HepG2 (cell line): ENCODE measurements around the gene DBNDD1. TPM values are rescaled to one million over a fixed set of nuclear protein-coding genes. Genes with fewer than 3 reads are reported as not detected.
A peak's percentile ranks its signal among the peaks of the same experiment; 100 is the strongest.

ENCODE experiments used
- BRF2 ChIP-seq: sonication (generic); formaldehyde crosslinking; IDR thresholded peaks from 2 replicates; pipeline ENCODE4 v1.8.1; 2022; ENCODE audit warnings: mild to moderate bottlenecking, missing genetic modification reagents
- ELF1 ChIP-seq: sonication (generic); formaldehyde crosslinking; IDR thresholded peaks from 2 replicates; pipeline ENCODE4 v1.4.0; 2020; ENCODE audit warnings: missing genetic modification reagents
- FUBP1 ChIP-seq: sonication (generic); formaldehyde crosslinking; IDR thresholded peaks from 2 replicates; pipeline ENCODE4 v1.5.1; 2020; ENCODE audit warnings: missing genetic modification reagents, mild to moderate bottlenecking, borderline replicate concordance
- HNRNPUL1 ChIP-seq: fragments of 200-400 bp; formaldehyde crosslinking; IDR thresholded peaks from 2 replicates; pipeline ENCODE4 v1.6.1; 2017; ENCODE audit warnings: low read depth, mild to moderate bottlenecking, low read length, moderate library complexity
- JARID2 ChIP-seq: sonication (generic); formaldehyde crosslinking; IDR thresholded peaks from 2 replicates; pipeline ENCODE4 v1.8.1; 2023; ENCODE audit warnings: missing genetic modification reagents, inconsistent platforms; ENCODE audit not compliant: insufficient replicate concordance
- MIXL1 ChIP-seq: IDR thresholded peaks from 2 replicates; pipeline ENCODE4 v1.6.1; 2016
- NCOA1 ChIP-seq: sonication (generic); formaldehyde crosslinking; IDR thresholded peaks from 2 replicates; pipeline ENCODE4 v1.9.0; 2021; ENCODE audit warnings: missing genetic modification reagents
- NR2F2 ChIP-seq: IDR thresholded peaks from 2 replicates; pipeline ENCODE4 v1.6.1; 2012; ENCODE audit warnings: low read depth, inconsistent platforms, borderline replicate concordance
- NR3C1 ChIP-seq: sonication (generic); formaldehyde crosslinking; IDR thresholded peaks from 2 replicates; pipeline ENCODE4 v1.4.0; 2020; ENCODE audit warnings: missing genetic modification reagents
- RCOR2 ChIP-seq: IDR thresholded peaks from 2 replicates; pipeline ENCODE4 v1.6.1; 2016; ENCODE audit warnings: missing biosample characterization, missing genetic modification reagents
- ZC3H4 ChIP-seq: sonication (generic); formaldehyde crosslinking; IDR thresholded peaks from 2 replicates; pipeline ENCODE4 v1.4.0; 2020; ENCODE audit warnings: missing genetic modification reagents, borderline replicate concordance
- ZFX ChIP-seq: sonication (generic); formaldehyde crosslinking; IDR thresholded peaks from 2 replicates; pipeline ENCODE4 v1.4.0; 2020; ENCODE audit warnings: mild to moderate bottlenecking, low read depth, missing genetic modification reagents, moderate library complexity
- ZNF335 ChIP-seq: sonication (generic); formaldehyde crosslinking; IDR thresholded peaks from 2 replicates; pipeline ENCODE4 v1.4.0; 2020; ENCODE audit warnings: missing genetic modification reagents
- ZNF577 ChIP-seq: sonication (generic); formaldehyde crosslinking; IDR thresholded peaks from 2 replicates; pipeline ENCODE4 v1.4.0; 2020; ENCODE audit warnings: mild to moderate bottlenecking, low read depth, missing genetic modification reagents, borderline replicate concordance
- ZNF710 ChIP-seq: sonication (generic); formaldehyde crosslinking; IDR thresholded peaks from 2 replicates; pipeline ENCODE4 v1.5.0; 2020; ENCODE audit warnings: mild to moderate bottlenecking, missing genetic modification reagents, borderline replicate concordance
- polyA plus RNA-seq, 8 experiments: library from polyadenylated mRNA; depleted of rRNA in 3 of 8; stranded (reverse) in 7 of 8; unstranded in 1 of 8; fragments of >200 nt; fragmentation: Illumina TruSeq in 4 of 8; extraction: Trizol in 4 of 8; gene quantifications; 2 replicates each; pipeline versions ENCODE4 v1.2.1 to v1.2.3, GENCODE V29; 2011 to 2016; ENCODE audit warnings: low read depth in 4 of 8, missing spikeins in 1 of 8, mixed read lengths in 1 of 8; ENCODE audit not compliant: insufficient read depth in 1 of 8
- total RNA-seq, 5 experiments: library from RNA; depleted of rRNA; stranded (reverse); fragments of >200 nt; fragmentation: Illumina TruSeq; extraction: Trizol; gene quantifications; 2 replicates each; pipeline ENCODE4 v1.2.3, GENCODE V29; 2016; ENCODE audit warnings: low read depth in 1 of 5
- TF ChIP-seq, protein P1 (sequence below): sonication (generic); formaldehyde crosslinking; IDR thresholded peaks from 2 replicates; pipeline ENCODE4 v1.4.0; 2020; ENCODE audit warnings: missing genetic modification reagents
- TF ChIP-seq, protein P2 (sequence below): sonication (generic); formaldehyde crosslinking; IDR thresholded peaks from 2 replicates; pipeline ENCODE4 v1.4.0; 2020; ENCODE audit warnings: missing genetic modification reagents
- TF ChIP-seq, protein P3 (sequence below): sonication (generic); formaldehyde crosslinking; IDR thresholded peaks from 2 replicates; pipeline ENCODE4 v1.5.0; 2020; ENCODE audit warnings: mild to moderate bottlenecking, low read depth, missing genetic modification reagents, borderline replicate concordance

The DBNDD1 gene
- total and polyA plus RNA-seq, 2 of the 13 experiments (the other 11 are each of a cell fraction or from before 2014, with no cell fraction given): 17.0 to 40.4 TPM

GRCh38 chr16:90020838-90021382 lies 1.7 kb upstream of the DBNDD1 start (continued):
- TF ChIP-seq, protein P1, sequence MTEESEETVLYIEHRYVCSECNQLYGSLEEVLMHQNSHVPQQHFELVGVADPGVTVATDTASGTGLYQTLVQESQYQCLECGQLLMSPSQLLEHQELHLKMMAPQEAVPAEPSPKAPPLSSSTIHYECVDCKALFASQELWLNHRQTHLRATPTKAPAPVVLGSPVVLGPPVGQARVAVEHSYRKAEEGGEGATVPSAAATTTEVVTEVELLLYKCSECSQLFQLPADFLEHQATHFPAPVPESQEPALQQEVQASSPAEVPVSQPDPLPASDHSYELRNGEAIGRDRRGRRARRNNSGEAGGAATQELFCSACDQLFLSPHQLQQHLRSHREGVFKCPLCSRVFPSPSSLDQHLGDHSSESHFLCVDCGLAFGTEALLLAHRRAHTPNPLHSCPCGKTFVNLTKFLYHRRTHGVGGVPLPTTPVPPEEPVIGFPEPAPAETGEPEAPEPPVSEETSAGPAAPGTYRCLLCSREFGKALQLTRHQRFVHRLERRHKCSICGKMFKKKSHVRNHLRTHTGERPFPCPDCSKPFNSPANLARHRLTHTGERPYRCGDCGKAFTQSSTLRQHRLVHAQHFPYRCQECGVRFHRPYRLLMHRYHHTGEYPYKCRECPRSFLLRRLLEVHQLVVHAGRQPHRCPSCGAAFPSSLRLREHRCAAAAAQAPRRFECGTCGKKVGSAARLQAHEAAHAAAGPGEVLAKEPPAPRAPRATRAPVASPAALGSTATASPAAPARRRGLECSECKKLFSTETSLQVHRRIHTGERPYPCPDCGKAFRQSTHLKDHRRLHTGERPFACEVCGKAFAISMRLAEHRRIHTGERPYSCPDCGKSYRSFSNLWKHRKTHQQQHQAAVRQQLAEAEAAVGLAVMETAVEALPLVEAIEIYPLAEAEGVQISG (CRISPR knock-in tag): peak; percentile 97
- TF ChIP-seq HNRNPUL1: no peak
- TF ChIP-seq, protein P2, sequence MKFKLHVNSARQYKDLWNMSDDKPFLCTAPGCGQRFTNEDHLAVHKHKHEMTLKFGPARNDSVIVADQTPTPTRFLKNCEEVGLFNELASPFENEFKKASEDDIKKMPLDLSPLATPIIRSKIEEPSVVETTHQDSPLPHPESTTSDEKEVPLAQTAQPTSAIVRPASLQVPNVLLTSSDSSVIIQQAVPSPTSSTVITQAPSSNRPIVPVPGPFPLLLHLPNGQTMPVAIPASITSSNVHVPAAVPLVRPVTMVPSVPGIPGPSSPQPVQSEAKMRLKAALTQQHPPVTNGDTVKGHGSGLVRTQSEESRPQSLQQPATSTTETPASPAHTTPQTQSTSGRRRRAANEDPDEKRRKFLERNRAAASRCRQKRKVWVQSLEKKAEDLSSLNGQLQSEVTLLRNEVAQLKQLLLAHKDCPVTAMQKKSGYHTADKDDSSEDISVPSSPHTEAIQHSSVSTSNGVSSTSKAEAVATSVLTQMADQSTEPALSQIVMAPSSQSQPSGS: no peak
- no peak for TF ChIP-seq ZC3H4 (CRISPR knock-in tag)
- no peak for TF ChIP-seq ZNF335 (CRISPR knock-in tag)
- TF ChIP-seq RCOR2 (CRISPR knock-in tag): 0 out of 2 replicates have a peak, but pooled peaks have one; percentile 12
- no peak for TF ChIP-seq NR2F2
- TF ChIP-seq, protein P3, sequence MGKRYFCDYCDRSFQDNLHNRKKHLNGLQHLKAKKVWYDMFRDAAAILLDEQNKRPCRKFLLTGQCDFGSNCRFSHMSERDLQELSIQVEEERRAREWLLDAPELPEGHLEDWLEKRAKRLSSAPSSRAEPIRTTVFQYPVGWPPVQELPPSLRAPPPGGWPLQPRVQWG (CRISPR knock-in tag): no peak
- TF ChIP-seq FUBP1: no peak
- TF ChIP-seq NCOA1 (CRISPR knock-in tag): no peak
- TF ChIP-seq ZNF710 (CRISPR knock-in tag): no peak; the same call in 1 of the 2 replicates
- TF ChIP-seq MIXL1: peak; percentile 27; the same call in 1 of the 2 replicates
- no peak for TF ChIP-seq NR3C1
- no peak for TF ChIP-seq BRF2 (CRISPR knock-in tag)
- TF ChIP-seq ELF1 (CRISPR knock-in tag): peak; percentile 64
- TF ChIP-seq JARID2 (CRISPR knock-in tag): peak; percentile 7
- TF ChIP-seq ZFX (CRISPR knock-in tag): peak; percentile 94
- TF ChIP-seq ZNF577 (CRISPR knock-in tag): no peak
